Neutrophil (primary cell): ENCODE measurements around the gene GOLPH3L.
"Not testable (repeated sequence)": the region's sequence is repeated elsewhere in the genome, so short reads cannot be mapped to it uniquely, and the experiment has no call there.

Experiments used
- H3K27ac ChIP-seq: fragments of 200-600 bp; sonication (generic); 2 replicates; pipeline ENCODE4 v1.5.1; 2016; ENCODE audit warnings: mild to moderate bottlenecking, moderate library complexity
- H3K27me3 ChIP-seq: fragments of 200-600 bp; sonication (generic); 2 replicates; pipeline ENCODE4 v1.6.0; 2016; ENCODE audit warnings: mild to moderate bottlenecking
- H3K36me3 ChIP-seq: fragments of 200-600 bp; sonication (generic); 2 replicates; pipeline ENCODE4 v1.5.1; 2017
- H3K4me1 ChIP-seq, 2 experiments: fragments of 200-600 bp in 1 of 2; sonication (generic) in 1 of 2; 1 replicate in 1 of 2; 2 replicates in 1 of 2; pipeline versions ENCODE4 v1.5.1 to v1.6.1; 2013 to 2016; ENCODE audit warnings: low read depth in 1 of 2, low read length in 1 of 2, mild to moderate bottlenecking in 1 of 2, moderate library complexity in 1 of 2; ENCODE audit not compliant: control insufficient read depth in 1 of 2, insufficient read depth in 1 of 2
- H3K4me3 ChIP-seq, 2 experiments: fragments of 200-600 bp in 1 of 2; sonication (generic) in 1 of 2; 1 replicate in 1 of 2; 2 replicates in 1 of 2; pipeline ENCODE4 v1.5.1; 2013 to 2016; ENCODE audit warnings: low read depth in 1 of 2, low read length in 1 of 2, mild to moderate bottlenecking in 1 of 2, moderate library complexity in 1 of 2
- H3K9me3 ChIP-seq: fragments of 200-600 bp; sonication (generic); 2 replicates; pipeline ENCODE4 v1.5.1; 2016
- TF ChIP-seq, protein P1 (sequence below): fragments of 200-600 bp; sonication (generic); IDR thresholded peaks from 2 replicates; pipeline ENCODE4 v1.5.1; 2016; ENCODE audit warnings: antibody characterized with exemption

The GOLPH3L gene

DNA sequence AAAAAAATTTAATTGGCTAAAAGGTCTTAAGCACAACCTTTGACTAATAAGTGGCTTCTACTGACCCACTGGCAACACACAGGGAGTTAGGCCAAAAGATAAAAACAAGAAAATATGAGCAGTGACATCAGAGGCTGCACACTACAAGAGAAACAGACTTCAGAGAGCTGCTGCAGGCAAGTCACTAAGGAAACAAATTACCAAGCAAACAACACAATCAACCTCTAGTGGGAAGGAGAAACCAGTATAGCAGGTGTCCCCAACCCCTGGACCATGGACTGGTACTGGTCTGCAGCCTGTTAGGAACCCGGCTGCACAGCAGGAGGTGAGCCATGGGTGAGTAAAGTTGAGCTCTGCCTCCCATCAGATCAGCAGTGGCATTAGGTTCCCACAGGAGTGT is 46.8 kb downstream of the GOLPH3L start:
- Histone ChIP-seq H3K27me3 (no peaks in the 10 kb centered on the region), H3K9me3 (no peaks in the 10 kb centered on the region), H3K4me1 (no peaks in the 10 kb centered on the region), H3K27ac (no peak overlapping the region), H3K36me3 (peaks cover 22% of the 10 kb centered on the region), H3K4me3 (no peak overlapping the region)
- TF ChIP-seq, protein P1, sequence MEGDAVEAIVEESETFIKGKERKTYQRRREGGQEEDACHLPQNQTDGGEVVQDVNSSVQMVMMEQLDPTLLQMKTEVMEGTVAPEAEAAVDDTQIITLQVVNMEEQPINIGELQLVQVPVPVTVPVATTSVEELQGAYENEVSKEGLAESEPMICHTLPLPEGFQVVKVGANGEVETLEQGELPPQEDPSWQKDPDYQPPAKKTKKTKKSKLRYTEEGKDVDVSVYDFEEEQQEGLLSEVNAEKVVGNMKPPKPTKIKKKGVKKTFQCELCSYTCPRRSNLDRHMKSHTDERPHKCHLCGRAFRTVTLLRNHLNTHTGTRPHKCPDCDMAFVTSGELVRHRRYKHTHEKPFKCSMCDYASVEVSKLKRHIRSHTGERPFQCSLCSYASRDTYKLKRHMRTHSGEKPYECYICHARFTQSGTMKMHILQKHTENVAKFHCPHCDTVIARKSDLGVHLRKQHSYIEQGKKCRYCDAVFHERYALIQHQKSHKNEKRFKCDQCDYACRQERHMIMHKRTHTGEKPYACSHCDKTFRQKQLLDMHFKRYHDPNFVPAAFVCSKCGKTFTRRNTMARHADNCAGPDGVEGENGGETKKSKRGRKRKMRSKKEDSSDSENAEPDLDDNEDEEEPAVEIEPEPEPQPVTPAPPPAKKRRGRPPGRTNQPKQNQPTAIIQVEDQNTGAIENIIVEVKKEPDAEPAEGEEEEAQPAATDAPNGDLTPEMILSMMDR = no peak

DNA sequence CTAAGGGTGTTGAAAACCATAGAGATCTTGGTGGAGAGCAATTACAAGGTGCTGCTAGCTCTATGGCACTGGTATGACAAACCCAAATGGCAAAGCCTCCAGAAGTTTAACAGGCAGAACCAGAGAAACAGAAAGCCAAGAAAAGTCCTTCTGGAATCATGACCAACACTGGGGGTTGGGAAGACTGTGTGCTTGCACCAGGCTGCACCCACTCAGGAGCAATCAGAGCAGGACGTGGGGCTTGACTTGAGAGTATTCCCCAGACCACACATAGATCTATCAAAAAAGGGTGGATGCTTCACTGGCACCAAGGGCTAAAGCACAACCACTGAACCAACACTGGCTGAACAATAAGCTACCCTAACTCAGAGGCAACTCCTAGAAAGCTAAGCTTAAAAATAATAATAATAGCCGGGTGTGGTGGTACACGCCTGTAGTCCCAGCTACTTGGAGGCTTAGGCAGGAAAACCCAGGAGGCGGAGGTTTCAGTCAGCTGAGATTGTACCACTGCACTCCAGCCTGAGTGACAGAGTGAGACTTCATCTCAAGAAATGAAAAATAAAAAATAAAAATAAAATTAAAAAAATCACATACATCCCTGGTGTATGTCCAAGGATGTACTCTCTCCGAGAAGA is 47.4 kb downstream of the GOLPH3L start:
- Histone ChIP-seq H3K4me1 (no peaks in the 10 kb centered on the region), H3K4me3 (no peak overlapping the region), H3K27me3 (no peaks in the 10 kb centered on the region), H3K36me3 (peaks cover 22% of the 10 kb centered on the region), H3K9me3 (no peaks in the 10 kb centered on the region), H3K27ac (no peak overlapping the region)
- TF ChIP-seq, protein P1 = no peak

DNA sequence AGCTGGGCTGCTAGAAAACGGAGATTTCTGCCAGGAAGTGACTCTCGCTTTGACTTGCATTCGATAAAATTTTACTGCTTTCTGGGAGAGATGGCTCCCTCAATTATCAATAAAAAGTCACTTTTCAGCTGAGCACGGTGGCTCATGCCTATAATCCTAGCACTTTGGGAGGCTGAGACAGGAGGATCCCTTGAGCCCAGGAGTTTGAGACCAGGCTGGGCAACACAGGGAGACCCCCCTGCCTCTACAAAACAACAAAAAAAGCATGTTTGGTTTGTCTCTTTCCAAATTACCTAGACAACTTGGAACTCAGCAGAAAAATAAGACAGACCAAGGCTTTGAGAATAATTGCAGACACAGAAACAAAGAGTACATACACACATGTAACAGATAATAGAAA is 54.7 kb downstream of the GOLPH3L start:
- peaks cover 9% of the 10 kb centered on the region for H3K36me3 ChIP-seq

DNA sequence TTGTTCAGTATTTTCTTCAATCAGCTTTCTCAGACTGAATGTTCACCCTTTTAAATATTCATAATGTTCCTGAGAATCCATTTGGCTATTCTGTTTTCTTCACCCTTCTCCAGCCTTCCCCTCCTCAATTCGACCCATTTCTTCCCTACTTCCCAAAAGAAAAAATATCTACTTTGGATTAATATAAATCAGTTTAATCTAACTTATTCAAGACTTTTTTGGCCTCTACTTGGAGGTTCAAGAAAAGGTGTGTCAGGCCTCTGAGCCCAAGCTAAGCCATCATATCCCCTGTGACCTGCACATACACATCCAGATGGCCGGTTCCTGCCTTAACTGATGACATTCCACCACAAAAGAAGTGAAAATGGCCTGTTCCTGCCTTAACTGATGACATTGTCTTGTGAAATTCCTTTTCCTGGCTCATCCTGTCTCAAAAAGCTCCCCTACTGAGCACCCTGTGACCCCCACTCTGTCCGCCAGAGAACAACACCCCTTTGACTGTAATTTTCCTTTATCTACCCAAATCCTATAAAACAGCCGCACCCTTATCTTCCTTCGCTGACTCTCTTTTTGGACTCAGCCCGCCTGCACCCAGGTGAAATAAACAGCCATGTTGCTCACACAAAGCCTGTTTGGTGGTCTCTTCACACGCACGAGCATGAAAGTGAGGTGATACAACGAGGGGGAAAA is 55.7 kb downstream of the GOLPH3L start:
- not testable (repeated sequence) for H3K4me1 ChIP-seq, H3K27ac ChIP-seq, H3K27me3 ChIP-seq, H3K4me3 ChIP-seq, H3K36me3 ChIP-seq, H3K9me3 ChIP-seq

More for the DNA sequence above, 54.7 kb downstream of the GOLPH3L start:
- H3K27me3 ChIP-seq = no peaks in the 10 kb centered on the region
- H3K27ac ChIP-seq = no peak overlapping the region
- H3K9me3 ChIP-seq = no peaks in the 10 kb centered on the region
- no peak overlapping the region for H3K4me3 ChIP-seq
- TF ChIP-seq, protein P1 = no peak
- no peaks in the 10 kb centered on the region for H3K4me1 ChIP-seq

DNA sequence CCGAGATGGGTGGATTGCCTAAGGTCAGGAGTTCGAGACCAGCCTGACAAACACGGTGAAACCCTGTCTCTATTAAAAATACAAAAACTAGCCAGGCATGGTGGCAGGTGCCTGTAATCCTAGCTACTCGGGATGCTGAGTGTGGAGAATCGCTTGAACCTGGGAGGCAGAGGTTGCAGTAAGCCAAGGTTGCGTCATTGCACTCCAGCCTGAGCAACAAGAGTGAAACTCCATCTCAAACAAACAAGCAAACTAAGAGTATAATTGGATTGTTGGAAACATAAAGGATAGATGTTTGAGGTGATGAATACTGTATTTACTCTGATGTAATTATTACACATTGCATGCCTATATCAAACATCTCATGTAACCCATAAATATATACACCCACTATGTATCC is 58.5 kb downstream of the GOLPH3L start:
- H3K27ac ChIP-seq, H3K36me3 ChIP-seq, H3K4me3 ChIP-seq, H3K9me3 ChIP-seq, H3K4me1 ChIP-seq, H3K27me3 ChIP-seq: not testable (repeated sequence)

DNA sequence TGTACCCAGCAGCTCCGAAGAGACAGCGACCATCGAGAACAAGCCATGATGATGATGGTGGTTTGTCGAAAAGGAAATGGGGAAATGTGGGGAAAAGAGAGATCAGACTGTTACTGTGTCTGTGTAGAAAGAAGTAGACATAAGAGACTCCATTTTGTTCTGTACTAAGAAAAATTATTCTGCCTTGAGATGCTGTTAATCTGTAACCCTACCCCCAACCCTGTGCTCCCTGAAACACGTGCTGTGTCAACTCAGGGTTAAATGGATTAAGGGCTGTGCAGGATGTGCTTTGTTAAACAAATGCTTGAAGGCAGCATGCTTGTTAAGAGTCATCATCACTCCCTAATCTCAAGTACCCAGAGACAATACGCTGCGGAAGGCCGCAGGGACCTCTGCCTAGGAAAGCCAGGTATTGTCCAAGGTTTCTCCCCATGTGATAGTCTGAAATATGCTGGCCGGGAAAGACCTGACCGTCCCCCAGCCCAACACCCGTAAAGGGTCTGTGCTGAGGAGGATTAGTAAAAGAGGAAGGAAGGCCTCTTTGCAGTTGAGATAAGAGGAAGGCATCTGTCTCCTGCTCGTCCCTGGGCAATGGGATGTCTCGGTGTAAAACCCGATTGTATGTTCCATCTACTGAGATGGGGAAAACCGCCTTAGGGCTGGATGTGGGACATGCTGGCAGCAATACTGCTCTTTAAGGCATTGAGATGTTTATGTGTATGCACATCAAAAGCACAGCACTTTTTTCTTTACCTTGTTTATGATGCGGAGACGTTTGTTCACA is 61.9 kb downstream of the GOLPH3L start:
- not testable (repeated sequence) for H3K4me1 ChIP-seq, H3K27me3 ChIP-seq, H3K27ac ChIP-seq, H3K4me3 ChIP-seq, H3K36me3 ChIP-seq, H3K9me3 ChIP-seq
